H1 (cell line): ENCODE results near the gene SLC22A23. TPM values are rescaled to one million over a fixed set of nuclear protein-coding genes. Genes with fewer than 3 reads are reported as not detected.

Source experiments
- BCL11A ChIP-seq, 2 experiments: IDR thresholded peaks; one replicate each; pipeline ENCODE4 v1.6.1; 2011; ENCODE audit warnings: low read depth in 2 of 2, low read length in 2 of 2, mild to moderate bottlenecking in 2 of 2
- CHD1 ChIP-seq: IDR thresholded peaks from 2 replicates; pipeline ENCODE4 v1.6.1; 2012; ENCODE audit warnings: low read depth, low read length, improper control_type of control experiment
- E2F6 ChIP-seq: IDR thresholded peaks from 2 replicates; pipeline ENCODE4 v1.6.1; 2012; ENCODE audit warnings: inconsistent platforms
- NRF1 ChIP-seq: IDR thresholded peaks from 2 replicates; pipeline ENCODE4 v1.6.1; 2011; ENCODE audit warnings: mild to moderate bottlenecking, low read depth, low read length, improper control_type of control experiment
- POLR2AphosphoS5 ChIP-seq: IDR thresholded peaks from 2 replicates; pipeline ENCODE4 v1.6.1; 2011; ENCODE audit warnings: low read depth, low read length
- SIX5 ChIP-seq: IDR thresholded peaks from 2 replicates; pipeline ENCODE4 v1.6.1; 2011; ENCODE audit warnings: mild to moderate bottlenecking, low read depth, low read length
- polyA plus RNA-seq, 7 experiments: library from polyadenylated mRNA; depleted of rRNA in 3 of 7; stranded (reverse) in 5 of 7; unstranded in 2 of 7; fragments of >200 nt in 5 of 7; fragments of 200-250 nt in 2 of 7; gene quantifications; 1 replicate in 5 of 7; 2 replicates in 1 of 7; 4 replicates in 1 of 7; pipeline versions ENCODE4 v1.2.1 to v1.2.3, GENCODE V29; 2011 to 2013; ENCODE audit warnings: missing spikeins in 2 of 7, mixed read lengths in 2 of 7
- total RNA-seq: library from RNA; stranded (reverse); fragmentation: NEBNext Ultra II Directional; extraction: Animal tissue kit (Norgen Biotek cat#: 25700); gene quantifications from 2 replicates; pipeline ENCODE4 v1.2.1, GENCODE V29; 2021

SLC22A23 gene
- total and polyA plus RNA-seq, 2 of the 8 experiments (the other 6 are each of a cell fraction or from before 2014, with no cell fraction given) = 9.9 to 38.4 TPM

- TF ChIP-seq CHD1 = no peak
- no peak for TF ChIP-seq BCL11A (IDR thresholded peaks at IDR 0.05; ENCODE audit: low read depth in 2 of 2, low read length in 2 of 2)
- no peak for TF ChIP-seq E2F6
- TF ChIP-seq NRF1 = no peak
- no peak for TF ChIP-seq SIX5
- no peak for TF ChIP-seq POLR2AphosphoS5
Observed at GRCh38 chr6:3447005-3447404, 9.8 kb downstream of the SLC22A23 start (continued).
